AG08395 (cell line): Measurements from ENCODE around the gene B4GALNT2.
"Not testable (repeated sequence)": the region's sequence is repeated elsewhere in the genome, so short reads cannot be mapped to it uniquely, and the experiment has no call there.

ENCODE experiments used
- DNase-seq: peaks from one replicate; pipeline ENCODE4 v3.0.0; 2012; ENCODE audit warnings: mixed read lengths, low spot score

B4GALNT2 gene

GRCh38 chr17:49180998-49181635 is 48.5 kb downstream of the B4GALNT2 start:
- DNase-seq = no peak

DNA sequence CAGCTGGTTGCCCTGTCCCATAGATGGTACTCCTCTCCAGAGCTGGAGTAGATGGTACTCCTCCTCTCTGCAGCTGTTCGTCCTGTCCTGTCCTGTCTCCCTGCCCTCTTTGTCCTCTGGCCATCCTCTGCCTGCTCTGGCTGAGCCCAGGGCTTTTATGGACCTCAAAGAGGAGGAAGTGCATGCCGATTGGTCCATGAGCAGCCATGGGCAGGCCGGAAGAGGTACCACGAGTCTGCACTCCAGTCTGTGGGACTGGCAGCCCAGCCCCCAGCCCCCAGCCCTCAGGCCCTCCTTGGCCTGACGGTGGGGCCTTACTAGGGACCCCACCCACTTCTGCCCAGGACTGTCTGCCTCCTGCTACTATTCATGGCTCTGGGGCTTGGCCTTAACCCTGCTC is 50.8 kb downstream of the B4GALNT2 start:
- no peak for DNase-seq

DNA sequence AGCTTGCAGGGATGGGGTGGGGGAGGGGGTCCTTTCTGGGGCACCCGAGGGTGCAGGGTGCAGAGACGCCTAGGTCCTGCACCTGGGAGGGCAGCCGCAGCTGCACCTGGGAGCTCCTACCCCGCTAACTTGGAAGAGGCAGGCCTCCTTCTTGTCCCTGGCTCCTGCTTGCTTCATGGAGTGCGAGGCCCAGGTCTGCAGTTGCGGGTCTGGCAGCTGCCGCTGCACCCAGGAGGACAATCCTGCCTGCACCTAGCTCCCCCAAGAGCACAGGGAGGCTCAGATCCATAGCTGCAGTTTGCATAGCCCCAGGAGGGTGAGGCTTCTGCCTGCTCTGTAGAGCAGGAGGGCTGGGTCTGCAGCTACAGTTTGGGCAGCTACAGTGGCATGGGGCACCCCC is 51.2 kb downstream of the B4GALNT2 start:
- no peak for DNase-seq

- DNase-seq = not testable (repeated sequence)
Measured at GRCh38 chr17:49184522-49184921, 52.0 kb downstream of the B4GALNT2 start.

GRCh38 chr17:49185381-49185780 is 52.8 kb downstream of the B4GALNT2 start:
- not testable (repeated sequence) for DNase-seq

DNA sequence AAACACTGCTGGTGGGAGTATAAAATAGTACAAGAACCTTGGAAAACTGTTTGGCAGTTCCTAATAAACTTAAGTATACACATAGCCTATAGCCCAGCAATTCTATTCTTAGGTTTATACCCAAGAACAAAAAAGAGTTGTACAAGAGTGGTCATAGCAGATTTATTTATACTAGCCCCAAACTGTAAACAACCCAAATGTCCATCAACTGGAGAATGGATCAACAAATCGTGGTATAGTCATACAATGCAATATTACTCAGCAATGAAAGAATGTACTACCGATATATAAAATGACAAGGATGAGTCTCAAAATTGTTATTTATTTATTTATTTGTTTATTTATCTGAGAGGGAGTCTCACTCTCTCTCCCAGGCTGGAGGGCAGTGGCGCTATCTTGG is 54.7 kb downstream of the B4GALNT2 start:
- no peak for DNase-seq

GRCh38 chr17:49190932-49191331 is 58.4 kb downstream of the B4GALNT2 start:
- DNase-seq = no peak

- no peak for DNase-seq
Measured at GRCh38 chr17:49191409-49191916, 58.9 kb downstream of the B4GALNT2 start.

- DNase-seq = peak; percentile 59
Measured at GRCh38 chr17:49191917-49192741, 59.6 kb downstream of the B4GALNT2 start.

- peak; percentile 54 for DNase-seq
Measured at GRCh38 chr17:49193513-49194296, 61.1 kb downstream of the B4GALNT2 start.

DNA sequence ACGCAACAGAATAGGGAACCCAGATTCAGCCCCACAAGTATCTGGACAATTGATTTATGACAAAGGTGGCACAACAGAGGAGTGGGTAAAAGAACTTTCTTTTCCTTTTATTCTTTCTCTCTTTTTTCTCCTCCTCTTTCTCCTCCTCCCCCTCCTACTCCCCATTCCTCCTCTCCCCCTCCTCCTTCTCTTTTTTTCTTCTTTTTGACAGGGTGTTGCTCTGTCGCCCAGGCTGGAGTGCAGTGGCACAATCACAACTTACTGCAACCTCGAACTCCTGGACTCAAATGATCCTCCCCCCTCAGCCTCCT is 61.7 kb downstream of the B4GALNT2 start:
- no peak for DNase-seq

DNA sequence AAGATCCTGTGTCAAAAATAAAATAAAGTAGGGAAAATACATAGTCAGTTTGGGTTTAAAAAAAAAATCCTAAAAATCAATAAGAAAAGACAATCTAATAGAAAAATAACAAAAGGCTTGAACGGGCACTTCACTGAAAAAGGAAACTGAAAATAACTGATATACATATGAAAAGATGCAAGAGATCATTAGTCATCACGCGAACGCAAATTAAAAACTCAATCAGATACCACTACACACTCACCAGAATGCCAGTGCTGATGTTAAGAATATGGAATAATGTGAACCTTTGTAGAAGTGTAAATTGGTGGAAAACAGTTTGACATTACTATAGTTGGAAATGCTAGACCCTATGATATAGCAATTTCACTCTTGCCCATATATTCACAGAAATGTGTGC is 63.2 kb downstream of the B4GALNT2 start:
- DNase-seq = no peak

GRCh38 chr17:49196520-49196919 is 64.0 kb downstream of the B4GALNT2 start:
- no peak for DNase-seq

DNA sequence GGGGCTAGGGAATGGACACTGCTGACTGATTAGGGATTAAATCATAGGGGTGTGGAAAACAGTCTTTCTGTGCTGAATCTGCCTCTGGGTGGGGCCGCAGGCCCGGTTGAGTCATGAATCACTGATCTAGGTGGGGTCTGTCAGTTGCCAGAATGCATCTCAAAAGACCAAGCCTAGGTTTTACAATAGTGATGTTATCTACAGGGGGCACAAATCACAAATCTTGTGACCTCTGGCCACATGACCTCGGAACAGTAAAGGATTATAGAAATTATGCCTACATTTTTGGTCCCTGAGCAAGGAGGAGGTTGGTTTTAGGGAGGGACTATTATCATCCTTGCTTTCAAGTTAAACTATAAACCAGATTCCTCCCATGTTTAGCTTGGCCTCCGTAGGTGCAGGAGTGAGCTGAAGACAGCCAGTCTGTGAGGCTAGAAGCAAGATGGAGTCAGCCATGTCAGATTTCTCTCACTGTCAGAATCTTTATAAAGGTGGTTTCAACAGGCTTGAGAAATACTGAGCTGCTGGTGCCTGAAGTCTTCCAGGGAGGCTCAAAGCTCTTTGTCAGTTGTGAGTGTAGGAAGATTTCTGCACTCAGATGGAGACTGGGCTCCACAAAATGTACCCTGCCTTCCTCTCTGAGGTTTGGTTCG is 64.9 kb downstream of the B4GALNT2 start:
- DNase-seq = no peak

DNA sequence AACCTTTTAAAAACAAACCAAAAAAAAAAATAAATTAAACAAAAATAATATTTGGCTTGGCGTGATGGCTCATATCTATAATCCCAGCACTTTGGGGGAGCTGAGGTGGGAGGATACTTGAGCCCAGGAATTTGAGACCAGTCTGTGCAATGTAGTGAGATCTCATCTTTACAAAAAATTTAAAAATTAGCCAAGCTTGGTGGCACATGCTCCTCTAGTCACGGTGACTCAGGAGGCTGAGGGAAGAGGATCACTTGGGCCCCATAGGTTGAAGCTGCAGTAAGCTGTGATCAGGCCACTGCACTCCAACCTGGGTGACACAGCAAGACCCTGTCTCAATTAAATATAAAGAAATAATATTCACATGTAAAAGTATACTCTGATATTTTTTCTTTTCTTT is 65.6 kb downstream of the B4GALNT2 start:
- no peak for DNase-seq

- no peak for DNase-seq
Measured at GRCh38 chr17:49200423-49201083, 68.0 kb downstream of the B4GALNT2 start.

GRCh38 chr17:49201481-49201927 is 68.9 kb downstream of the B4GALNT2 start:
- DNase-seq = peak; percentile 44

DNA sequence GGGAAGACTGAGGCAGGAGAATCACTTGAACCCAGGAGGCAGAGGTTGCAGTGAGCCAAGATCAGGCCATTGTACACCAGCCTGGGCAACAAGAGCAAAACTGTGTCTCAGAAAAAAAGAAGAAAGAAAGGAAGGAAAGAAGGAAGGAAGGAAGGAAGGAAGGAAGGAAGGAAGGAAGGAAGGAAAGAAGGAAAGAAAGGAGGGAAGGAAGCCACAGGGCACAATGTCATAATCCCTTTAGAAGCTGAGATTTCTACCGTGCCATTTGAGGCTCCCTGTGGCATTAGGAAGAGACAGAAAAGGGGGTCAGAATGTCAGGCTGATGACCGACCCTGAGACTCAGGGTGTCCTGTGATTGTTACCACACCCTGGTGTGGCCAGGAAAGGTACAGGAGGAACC is 71.2 kb downstream of the B4GALNT2 start:
- no peak for DNase-seq

- DNase-seq = peak; percentile 56
Measured at GRCh38 chr17:49204516-49204915, 71.9 kb downstream of the B4GALNT2 start.

DNA sequence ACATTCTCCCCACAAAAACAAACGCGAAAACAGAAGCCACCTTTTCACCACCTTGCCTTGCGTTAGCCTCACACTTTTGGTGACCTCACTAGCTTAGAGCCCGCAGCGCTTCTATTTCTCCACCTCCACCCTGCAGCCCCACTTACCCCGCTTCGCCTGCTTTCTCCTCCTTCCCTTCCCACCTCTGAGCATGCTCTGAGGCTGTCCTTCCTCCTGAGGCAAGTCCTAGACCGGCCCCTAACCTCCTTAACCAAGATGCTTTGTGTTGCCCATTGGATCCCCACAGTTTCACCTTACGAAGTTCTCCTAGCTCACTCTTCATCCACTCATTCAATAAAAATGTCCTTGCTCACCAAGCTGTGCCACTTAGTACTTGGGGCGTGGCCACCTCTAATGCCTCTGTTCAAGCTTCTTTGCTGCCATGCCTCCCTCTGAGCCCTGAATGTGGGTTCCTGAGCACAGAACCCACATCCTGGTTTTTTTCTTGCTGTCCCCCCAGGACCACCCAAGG is 76.5 kb downstream of the B4GALNT2 start:
- no peak for DNase-seq
